Measurements from ENCODE around the gene ARHGEF28. TPM values are rescaled to one million over a fixed set of nuclear protein-coding genes. Genes with fewer than 3 reads are reported as not detected.

Gene ARHGEF28
- total RNA-seq, 2 experiments from 2014 or later, result not detected

DNA sequence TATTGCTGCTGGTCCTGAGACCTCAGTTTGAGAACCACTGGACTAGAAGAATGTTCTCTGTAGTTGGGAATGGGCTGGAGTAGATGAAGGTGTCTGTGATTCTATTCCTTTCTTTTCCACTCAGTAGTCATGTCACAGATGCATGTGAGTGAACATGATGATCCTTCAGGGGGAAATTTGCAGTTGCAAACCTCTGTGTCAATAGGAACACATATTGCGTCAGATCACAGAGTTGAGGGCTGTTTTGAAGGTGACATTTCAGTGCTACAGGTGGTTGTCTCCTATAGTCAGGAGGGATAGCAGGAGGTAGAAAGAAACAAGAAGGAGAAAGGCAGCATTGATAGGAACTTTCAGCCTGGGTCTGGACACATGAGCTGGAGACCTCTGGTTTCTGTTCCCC, 239.3 kb downstream of the ARHGEF28 start:
- ATAC-seq (no peak), DNase-seq (no peak)
- no peaks in the 10 kb centered on the region for H3K36me3 Mint-ChIP-seq (ENCODE audit: low read depth)
- no peak overlapping the region for H3K27ac Mint-ChIP-seq
- POLR2A ChIA-PET, result no interaction called here
- H3K4me3 Mint-ChIP-seq, result no peak overlapping the region
- H3K4me1 Mint-ChIP-seq (ENCODE audit: low read depth), result no peaks in the 10 kb centered on the region
- peaks cover 8% of the 10 kb centered on the region for H3K27me3 Mint-ChIP-seq (ENCODE audit: low read depth)
- CTCF ChIA-PET, result no interaction called here
- H3K9me3 Mint-ChIP-seq (ENCODE audit: insufficient read depth), result no peaks in the 10 kb centered on the region

GRCh38 chr5:73867345-73868335, 241.6 kb downstream of the ARHGEF28 start:
- H3K36me3 Mint-ChIP-seq (ENCODE audit: low read depth), result no peaks in the 10 kb centered on the region
- ATAC-seq (no peak), DNase-seq (no peak)
- ChIA-PET POLR2A (no interaction called here), CTCF (no interaction called here)
- H3K4me3 Mint-ChIP-seq, result no peak overlapping the region
- no peak overlapping the region for H3K27ac Mint-ChIP-seq
- peaks cover 7% of the 10 kb centered on the region for H3K27me3 Mint-ChIP-seq (ENCODE audit: low read depth)
- H3K9me3 Mint-ChIP-seq (ENCODE audit: insufficient read depth), result no peaks in the 10 kb centered on the region
- no peaks in the 10 kb centered on the region for H3K4me1 Mint-ChIP-seq (ENCODE audit: low read depth)

DNA sequence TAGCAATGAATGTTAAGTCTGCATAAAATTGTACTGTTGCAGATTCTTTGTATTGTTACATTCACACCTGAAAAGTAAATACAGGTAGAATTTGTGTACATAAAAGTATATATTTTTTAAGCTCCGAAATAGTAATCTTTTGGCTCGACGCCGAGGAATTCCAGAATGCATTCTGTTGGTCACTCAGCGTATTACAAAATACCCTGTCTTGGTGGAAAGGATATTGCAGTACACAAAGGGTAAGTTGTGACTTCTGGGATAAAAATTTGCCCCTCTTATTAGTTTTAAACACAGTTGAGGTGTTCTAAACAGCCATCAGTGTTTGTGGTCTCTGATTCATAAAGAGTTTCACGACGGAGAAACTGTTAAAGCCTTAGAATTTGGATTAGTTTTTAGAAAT, 257.6 kb downstream of the ARHGEF28 start:
- Mint-ChIP-seq H3K27me3 (ENCODE audit: low read depth) (peaks cover 11% of the 10 kb centered on the region), H3K9me3 (ENCODE audit: insufficient read depth) (no peaks in the 10 kb centered on the region), H3K36me3 (ENCODE audit: low read depth) (no peaks in the 10 kb centered on the region), H3K4me1 (ENCODE audit: low read depth) (no peaks in the 10 kb centered on the region), H3K4me3 (no peak overlapping the region), H3K27ac (no peak overlapping the region)
- ChIA-PET CTCF (no interaction called here), POLR2A (no interaction called here)
- ATAC-seq, result no peak
- no peak for DNase-seq

- Mint-ChIP-seq H3K4me3 (no peak overlapping the region), H3K27me3 (ENCODE audit: low read depth) (peaks cover 16% of the 10 kb centered on the region), H3K36me3 (ENCODE audit: low read depth) (no peaks in the 10 kb centered on the region), H3K4me1 (ENCODE audit: low read depth) (no peaks in the 10 kb centered on the region), H3K27ac (no peak overlapping the region), H3K9me3 (ENCODE audit: insufficient read depth) (no peaks in the 10 kb centered on the region)
- ATAC-seq, result no peak
- ChIA-PET POLR2A (no interaction called here), CTCF (interaction anchor here (1.2 kb wide), 1 partner anchor 14 kb away, joined by 4 read pairs; no protein-coding TSS in a partner anchor)
- no peak for DNase-seq
Observed at GRCh38 chr5:73887688-73888087, 261.7 kb downstream of the ARHGEF28 start.

DNA sequence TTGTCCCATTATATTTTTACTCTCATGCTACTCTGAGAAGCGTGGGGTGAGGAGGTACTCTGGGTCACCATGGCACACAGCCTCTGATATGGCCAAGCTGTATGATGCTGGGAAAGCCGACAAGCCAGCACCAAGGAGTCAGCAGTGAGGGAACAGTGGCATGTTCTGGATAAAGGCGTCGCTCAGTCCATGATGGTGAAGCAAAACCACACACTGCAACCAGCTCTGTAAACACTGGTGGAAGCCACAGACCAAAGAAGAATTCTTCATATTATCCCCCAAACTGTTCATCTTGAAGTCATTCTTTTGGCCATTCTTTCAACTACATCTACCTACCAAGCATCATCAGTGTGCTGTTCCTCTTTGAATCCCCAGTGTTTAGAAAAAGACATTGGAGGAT, 264.6 kb downstream of the ARHGEF28 start:
- H3K4me1 Mint-ChIP-seq (ENCODE audit: low read depth), result no peaks in the 10 kb centered on the region
- H3K27me3 Mint-ChIP-seq (ENCODE audit: low read depth), result peaks cover 12% of the 10 kb centered on the region
- H3K36me3 Mint-ChIP-seq (ENCODE audit: low read depth), result no peaks in the 10 kb centered on the region
- no peak overlapping the region for H3K4me3 Mint-ChIP-seq
- ATAC-seq, result no peak
- no peak for DNase-seq
- CTCF ChIA-PET, result no interaction called here
- H3K27ac Mint-ChIP-seq, result no peak overlapping the region
- H3K9me3 Mint-ChIP-seq (ENCODE audit: insufficient read depth), result no peaks in the 10 kb centered on the region
- POLR2A ChIA-PET, result no interaction called here

DNA sequence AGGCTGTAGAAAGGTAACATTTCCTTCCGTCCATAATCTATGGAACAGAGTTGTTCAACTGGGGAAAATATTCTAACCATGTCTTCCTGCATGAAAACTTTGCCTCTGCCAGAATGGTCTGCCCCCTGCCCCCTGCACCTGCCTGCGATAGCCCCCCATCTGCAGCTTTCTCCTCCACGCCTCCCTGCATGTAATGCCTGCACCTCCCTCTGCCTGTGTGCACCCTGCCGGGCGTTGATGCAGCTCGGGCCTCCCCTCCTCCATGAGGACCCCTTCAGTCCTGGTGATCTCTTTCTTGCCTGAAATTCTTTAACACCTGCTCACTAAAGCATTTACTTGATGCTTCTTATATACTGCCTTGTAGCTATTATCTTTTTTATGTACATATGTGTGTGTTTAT, 266.2 kb downstream of the ARHGEF28 start:
- CTCF ChIA-PET, result no interaction called here
- DNase-seq, result no peak
- no peaks in the 10 kb centered on the region for H3K9me3 Mint-ChIP-seq (ENCODE audit: insufficient read depth)
- H3K27ac Mint-ChIP-seq, result no peak overlapping the region
- POLR2A ChIA-PET, result no interaction called here
- no peak overlapping the region for H3K4me3 Mint-ChIP-seq
- peaks cover 15% of the 10 kb centered on the region for H3K27me3 Mint-ChIP-seq (ENCODE audit: low read depth)
- no peaks in the 10 kb centered on the region for H3K4me1 Mint-ChIP-seq (ENCODE audit: low read depth)
- H3K36me3 Mint-ChIP-seq (ENCODE audit: low read depth), result no peaks in the 10 kb centered on the region
- ATAC-seq, result no peak

GRCh38 chr5:73892806-73893205, 266.8 kb downstream of the ARHGEF28 start:
- ChIA-PET CTCF (interaction anchor here (1.5 kb wide), 1 partner anchor 9 kb away, joined by 7 read pairs; no protein-coding TSS in a partner anchor), POLR2A (no interaction called here)
- Mint-ChIP-seq H3K36me3 (ENCODE audit: low read depth) (no peaks in the 10 kb centered on the region), H3K4me1 (ENCODE audit: low read depth) (no peaks in the 10 kb centered on the region), H3K4me3 (no peak overlapping the region), H3K27ac (no peak overlapping the region), H3K9me3 (ENCODE audit: insufficient read depth) (no peaks in the 10 kb centered on the region), H3K27me3 (ENCODE audit: low read depth) (peaks cover 13% of the 10 kb centered on the region)
- DNase-seq (no peak), ATAC-seq (no peak)

DNA sequence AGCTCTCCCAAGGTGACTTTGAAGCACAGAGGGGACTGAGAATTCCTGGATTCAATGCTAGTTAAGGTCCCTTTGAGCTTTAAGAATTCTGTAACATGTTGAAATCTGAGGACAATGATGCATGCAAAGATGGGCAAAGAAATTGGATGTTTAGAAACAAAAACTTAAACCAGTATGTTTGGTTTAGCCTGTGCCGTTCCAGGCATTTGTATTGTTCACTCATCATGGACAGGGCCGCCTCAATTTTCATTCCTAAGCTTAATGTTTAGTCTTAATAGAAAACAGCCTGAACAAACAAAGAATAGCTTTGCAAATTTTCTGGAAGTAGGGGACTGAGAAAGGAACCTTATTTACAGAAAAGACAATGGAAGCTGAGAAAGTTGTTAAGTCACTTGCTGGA, 267.8 kb downstream of the ARHGEF28 start:
- ATAC-seq (no peak), DNase-seq (no peak)
- Mint-ChIP-seq H3K9me3 (ENCODE audit: insufficient read depth) (no peaks in the 10 kb centered on the region), H3K4me3 (no peak overlapping the region), H3K27ac (no peak overlapping the region), H3K27me3 (ENCODE audit: low read depth) (peaks cover 10% of the 10 kb centered on the region), H3K4me1 (ENCODE audit: low read depth) (no peaks in the 10 kb centered on the region), H3K36me3 (ENCODE audit: low read depth) (no peaks in the 10 kb centered on the region)
- ChIA-PET CTCF (interaction anchor here (1.5 kb wide), 1 partner anchor 8 kb away, joined by 7 read pairs; no protein-coding TSS in a partner anchor), POLR2A (no interaction called here)

GRCh38 chr5:73894860-73895259, 268.9 kb downstream of the ARHGEF28 start:
- no peaks in the 10 kb centered on the region for H3K4me1 Mint-ChIP-seq (ENCODE audit: low read depth)
- ATAC-seq, result no peak
- DNase-seq, result no peak
- H3K27ac Mint-ChIP-seq, result no peak overlapping the region
- CTCF ChIA-PET, result no interaction called here
- no peaks in the 10 kb centered on the region for H3K9me3 Mint-ChIP-seq (ENCODE audit: insufficient read depth)
- no peaks in the 10 kb centered on the region for H3K36me3 Mint-ChIP-seq (ENCODE audit: low read depth)
- POLR2A ChIA-PET, result no interaction called here
- H3K4me3 Mint-ChIP-seq, result no peak overlapping the region
- peaks cover 7% of the 10 kb centered on the region for H3K27me3 Mint-ChIP-seq (ENCODE audit: low read depth)

- DNase-seq (no peak), ATAC-seq (no peak)
- Mint-ChIP-seq H3K4me1 (ENCODE audit: low read depth) (no peaks in the 10 kb centered on the region), H3K27me3 (ENCODE audit: low read depth) (peaks cover 5% of the 10 kb centered on the region), H3K36me3 (ENCODE audit: low read depth) (no peaks in the 10 kb centered on the region), H3K27ac (no peak overlapping the region), H3K9me3 (ENCODE audit: insufficient read depth) (no peaks in the 10 kb centered on the region), H3K4me3 (no peak overlapping the region)
- ChIA-PET CTCF (no interaction called here), POLR2A (no interaction called here)
Observed at GRCh38 chr5:73895471-73895870, 269.5 kb downstream of the ARHGEF28 start.

- no peaks in the 10 kb centered on the region for H3K4me1 Mint-ChIP-seq (ENCODE audit: low read depth)
- H3K27ac Mint-ChIP-seq, result no peak overlapping the region
- H3K27me3 Mint-ChIP-seq (ENCODE audit: low read depth), result peaks cover 6% of the 10 kb centered on the region
- no peaks in the 10 kb centered on the region for H3K36me3 Mint-ChIP-seq (ENCODE audit: low read depth)
- CTCF ChIA-PET, result no interaction called here
- POLR2A ChIA-PET, result no interaction called here
- H3K4me3 Mint-ChIP-seq, result no peak overlapping the region
- H3K9me3 Mint-ChIP-seq (ENCODE audit: insufficient read depth), result no peaks in the 10 kb centered on the region
- no peak for ATAC-seq
- DNase-seq, result no peak
Observed at GRCh38 chr5:73896097-73896496, 270.1 kb downstream of the ARHGEF28 start.

- Mint-ChIP-seq H3K36me3 (ENCODE audit: low read depth) (no peaks in the 10 kb centered on the region), H3K9me3 (ENCODE audit: insufficient read depth) (no peaks in the 10 kb centered on the region), H3K27ac (no peak overlapping the region), H3K4me1 (ENCODE audit: low read depth) (no peaks in the 10 kb centered on the region), H3K27me3 (ENCODE audit: low read depth) (peaks cover 6% of the 10 kb centered on the region), H3K4me3 (no peak overlapping the region)
- ATAC-seq (no peak), DNase-seq (no peak)
- CTCF ChIA-PET, result no interaction called here
- POLR2A ChIA-PET, result no interaction called here
Observed at GRCh38 chr5:73896668-73897067, 270.7 kb downstream of the ARHGEF28 start.

- Mint-ChIP-seq H3K9me3 (ENCODE audit: insufficient read depth) (no peaks in the 10 kb centered on the region), H3K36me3 (ENCODE audit: low read depth) (no peaks in the 10 kb centered on the region), H3K4me1 (ENCODE audit: low read depth) (no peaks in the 10 kb centered on the region), H3K4me3 (no peak overlapping the region), H3K27ac (no peak overlapping the region), H3K27me3 (ENCODE audit: low read depth) (peaks cover 6% of the 10 kb centered on the region)
- POLR2A ChIA-PET, result no interaction called here
- CTCF ChIA-PET, result no interaction called here
- DNase-seq (no peak), ATAC-seq (no peak)
Observed at GRCh38 chr5:73897893-73898292, 271.9 kb downstream of the ARHGEF28 start.

Measured in activated CD8-positive, alpha-beta T cell treated with anti-CD3 and anti-CD28 coated beads, Interleukin-2, amount 10 ng/mL, durations not matched to agents 7 days and 5 days (primary cell).